EL (cell line): ENCODE data around the gene HTR6.

Experiments used
- DNase-seq: peaks from one replicate; pipeline ENCODE4 v3.0.0-alpha.2; 2016

Gene HTR6

DNA sequence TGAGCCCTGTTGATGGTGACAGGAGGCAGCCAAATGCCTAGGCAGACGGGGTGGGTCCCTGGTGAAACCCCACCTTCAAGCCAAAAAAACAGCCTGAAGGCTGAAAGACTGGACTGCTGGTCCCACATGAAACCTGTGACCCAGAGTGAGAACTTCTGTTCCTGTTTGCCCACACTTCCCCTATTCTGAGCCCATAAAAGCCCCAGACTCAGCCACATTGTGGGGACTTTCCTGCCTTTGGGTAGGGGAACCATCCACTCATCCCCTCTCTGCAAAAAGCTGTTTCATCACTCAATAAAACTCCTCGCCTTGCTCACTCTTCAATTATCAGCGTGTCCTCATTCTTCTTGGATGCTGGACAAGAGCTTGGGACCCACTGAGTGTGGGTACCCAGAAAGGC lies 25.2 kb downstream of the HTR6 start:
- DNase-seq = no peak

- DNase-seq = no peak
Observed at GRCh38 chr1:19690342-19690741, 25.7 kb downstream of the HTR6 start.

- DNase-seq = no peak
Observed at GRCh38 chr1:19694298-19694697, 29.6 kb downstream of the HTR6 start.

DNA sequence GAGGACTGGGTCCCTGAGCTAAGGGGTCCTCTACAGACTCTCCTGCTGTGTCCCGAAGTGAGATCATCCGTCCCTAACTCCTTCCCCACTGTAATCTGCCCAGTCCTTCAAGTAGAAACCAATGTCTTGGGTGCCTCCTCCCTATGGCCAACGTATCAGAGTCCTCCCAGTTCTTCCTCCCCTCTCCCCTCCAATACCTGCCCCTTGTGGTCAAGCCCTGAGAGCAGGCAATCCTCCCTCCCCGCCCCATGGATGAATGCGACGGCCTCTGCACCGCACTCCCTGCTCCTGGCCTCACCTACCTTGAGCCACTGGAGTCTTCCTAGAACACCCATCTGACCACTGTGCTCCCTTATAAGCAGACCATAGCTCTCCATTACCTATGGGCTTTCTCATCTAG lies 31.1 kb downstream of the HTR6 start:
- no peak for DNase-seq

- no peak for DNase-seq
Observed at GRCh38 chr1:19696820-19697219, 32.1 kb downstream of the HTR6 start.

DNA sequence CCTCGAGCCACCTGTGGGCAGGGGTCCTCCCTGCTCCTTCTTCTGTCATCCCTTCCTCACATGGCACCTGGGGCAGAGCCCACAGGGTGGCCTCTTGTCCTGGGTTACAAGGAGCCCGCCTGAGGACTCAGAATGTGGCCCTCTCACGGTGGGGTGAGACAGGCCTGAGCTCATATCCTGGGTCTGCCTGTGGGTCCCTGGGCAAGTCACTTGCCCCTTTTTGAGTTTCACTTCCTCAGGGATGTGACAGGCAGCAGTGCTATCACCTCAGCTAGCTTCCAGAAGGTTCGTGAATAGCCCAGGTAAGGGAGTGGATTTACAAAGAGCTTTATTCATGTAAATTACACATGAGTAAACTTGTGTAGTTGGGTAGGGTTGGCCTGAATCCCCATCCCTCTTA lies 33.5 kb downstream of the HTR6 start:
- DNase-seq = no peak

GRCh38 chr1:19700079-19700777 lies 35.6 kb downstream of the HTR6 start:
- no peak for DNase-seq

DNA sequence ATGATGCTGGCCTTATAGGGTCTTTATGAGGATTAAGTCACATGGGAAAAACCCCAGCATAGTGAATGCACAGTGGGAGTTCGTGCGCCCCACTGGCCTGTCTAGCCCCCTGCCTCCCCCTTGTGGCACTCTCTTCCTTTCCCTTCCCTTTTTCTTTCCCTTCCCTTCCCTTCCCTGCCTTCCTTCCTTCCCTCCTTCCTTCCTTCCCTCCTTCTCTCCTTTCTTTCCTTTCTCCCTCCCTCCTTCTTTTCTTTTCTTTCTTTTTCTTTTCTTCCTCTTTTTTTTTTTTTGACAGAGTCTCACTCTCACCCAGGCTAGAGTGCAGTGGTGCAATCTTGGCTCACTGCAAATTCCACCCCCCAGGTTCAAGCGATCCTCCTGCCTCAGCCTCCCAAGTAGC lies 38.6 kb downstream of the HTR6 start:
- no peak for DNase-seq

DNA sequence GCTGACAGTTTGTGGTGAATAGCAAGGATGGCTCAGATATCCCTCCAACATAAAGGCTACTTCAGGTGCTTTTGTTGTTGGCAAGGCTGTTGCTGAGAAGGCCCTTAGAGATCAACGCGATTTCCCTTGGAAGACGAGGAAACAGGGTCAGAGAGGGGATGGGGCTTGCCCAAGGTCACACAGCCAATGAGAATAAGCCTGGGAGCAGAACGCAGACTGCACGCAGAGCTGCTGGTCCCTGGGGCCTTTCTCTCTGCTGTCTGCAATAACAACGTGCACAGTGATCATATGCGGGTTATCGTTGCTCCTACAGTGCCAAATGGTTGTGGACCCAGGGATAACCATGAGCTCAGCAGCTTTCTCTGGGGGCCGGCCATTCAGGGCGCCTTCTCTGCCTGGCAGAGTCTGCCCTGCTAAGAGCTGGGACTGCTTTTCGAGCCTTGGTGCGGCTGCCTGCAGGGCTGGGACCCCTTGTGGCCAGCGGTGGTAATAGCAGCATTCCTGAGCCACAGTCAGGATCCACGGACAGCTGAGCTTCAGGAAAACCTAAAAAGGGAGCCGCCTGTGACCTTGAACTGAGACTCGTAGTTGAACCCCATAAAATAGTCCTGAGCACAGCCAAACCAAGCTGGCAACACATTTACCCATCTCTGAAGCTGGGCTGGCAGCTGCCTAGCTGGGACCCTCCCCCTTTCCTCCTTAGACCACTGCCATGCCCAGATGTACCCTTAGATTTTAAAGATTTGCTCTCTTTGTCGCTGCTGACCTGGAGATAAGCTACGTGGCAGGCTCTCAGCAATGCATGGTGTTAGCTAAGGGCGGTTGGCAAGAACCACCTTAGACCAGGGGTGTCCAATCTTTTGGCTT lies 39.8 kb downstream of the HTR6 start:
- DNase-seq = peak; percentile 67

DNA sequence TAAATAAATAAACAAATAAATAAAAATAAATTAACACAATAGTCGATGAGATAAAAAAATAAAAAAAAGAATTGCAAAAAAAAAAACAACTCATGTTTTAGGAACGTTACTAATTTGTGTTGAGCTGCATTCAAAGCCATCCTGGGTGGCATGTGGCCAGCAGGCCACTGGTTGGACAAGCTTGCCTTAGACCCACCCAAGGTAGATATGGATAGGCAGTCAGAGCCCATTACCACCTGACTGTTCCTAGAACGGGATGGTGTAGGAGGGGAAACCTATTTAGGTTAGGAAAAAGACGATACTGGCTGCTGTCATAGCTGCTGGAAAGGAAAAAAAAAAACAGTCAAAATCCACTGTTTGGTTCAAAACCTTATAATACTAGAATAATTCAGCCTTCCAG lies 40.8 kb downstream of the HTR6 start:
- DNase-seq = no peak

DNA sequence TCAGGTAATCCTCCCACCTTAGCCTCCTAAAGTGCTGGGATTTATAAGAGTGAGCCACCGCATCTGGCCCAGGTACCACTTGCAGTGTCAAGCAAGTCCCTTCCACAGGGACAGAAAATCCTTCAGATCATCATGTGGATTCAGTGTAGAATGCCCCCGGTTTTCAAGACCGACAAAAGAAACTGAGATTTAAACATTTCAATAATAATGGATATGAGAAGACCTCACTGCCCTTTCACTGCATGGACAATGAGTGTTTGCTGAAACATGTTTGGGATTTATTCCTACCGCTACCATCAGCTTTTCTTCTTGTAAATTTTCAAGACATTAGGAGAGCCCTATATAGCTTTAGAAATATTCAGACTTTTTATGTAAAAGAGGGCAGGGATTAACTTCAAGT lies 41.5 kb downstream of the HTR6 start:
- no peak for DNase-seq

GRCh38 chr1:19708567-19709110 lies 44.0 kb downstream of the HTR6 start:
- no peak for DNase-seq

GRCh38 chr1:19709260-19709793 lies 44.7 kb downstream of the HTR6 start:
- DNase-seq = no peak

DNA sequence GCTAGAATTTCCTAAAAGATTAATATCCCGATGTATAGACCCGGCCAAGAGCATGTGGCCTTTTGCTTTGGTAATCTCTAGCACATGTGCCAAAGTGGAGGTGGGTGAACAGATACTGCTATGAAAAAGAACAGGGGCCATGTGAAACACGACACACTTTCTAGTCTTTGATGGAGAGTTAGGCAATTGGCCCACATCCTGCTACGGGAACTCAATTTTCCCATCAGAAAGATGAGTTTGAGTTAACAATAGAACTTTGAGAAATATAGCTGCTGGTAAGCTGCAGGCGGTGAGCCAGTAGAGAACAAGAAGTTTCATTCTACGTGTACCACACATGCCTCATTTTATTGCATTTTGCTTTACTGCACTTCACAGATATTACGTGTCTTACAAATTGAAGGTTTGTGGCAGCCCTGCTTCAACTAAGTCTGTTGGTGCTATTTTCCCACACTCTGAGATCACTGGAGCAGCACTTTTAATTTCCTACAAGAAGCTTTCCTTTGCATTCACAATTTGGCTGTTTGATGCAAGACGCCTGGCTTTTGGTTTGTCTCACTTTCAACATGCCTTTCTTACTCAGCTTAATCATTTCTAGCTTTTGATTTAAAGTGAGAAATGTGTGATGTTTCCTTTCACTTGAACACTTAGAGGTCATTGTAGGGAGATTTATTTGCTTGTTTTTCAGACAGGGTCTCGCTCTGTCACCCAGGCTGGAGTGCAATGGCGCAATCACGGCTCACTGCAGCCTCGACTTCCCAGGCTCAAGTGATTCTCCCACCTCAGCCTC lies 46.3 kb downstream of the HTR6 start:
- no peak for DNase-seq

DNA sequence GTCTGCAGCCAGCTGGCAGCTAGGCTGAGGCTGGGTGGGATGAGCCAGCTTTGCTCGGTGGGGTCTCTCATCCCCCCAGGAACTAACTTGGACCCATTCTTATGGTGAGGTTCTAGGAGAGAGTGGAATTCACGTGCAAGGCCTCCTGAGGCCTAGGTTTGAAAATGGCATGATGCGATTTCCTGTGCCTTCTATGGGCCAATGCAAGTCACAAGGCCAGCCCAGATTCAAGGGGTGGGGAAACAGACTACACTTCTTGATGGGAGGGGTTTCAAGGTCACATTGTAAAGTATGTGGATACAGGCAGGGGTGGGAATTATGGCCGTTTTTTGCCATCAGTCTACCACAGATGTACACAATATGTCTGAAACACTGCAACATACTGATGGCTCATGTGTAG lies 48.3 kb downstream of the HTR6 start:
- no peak for DNase-seq

DNA sequence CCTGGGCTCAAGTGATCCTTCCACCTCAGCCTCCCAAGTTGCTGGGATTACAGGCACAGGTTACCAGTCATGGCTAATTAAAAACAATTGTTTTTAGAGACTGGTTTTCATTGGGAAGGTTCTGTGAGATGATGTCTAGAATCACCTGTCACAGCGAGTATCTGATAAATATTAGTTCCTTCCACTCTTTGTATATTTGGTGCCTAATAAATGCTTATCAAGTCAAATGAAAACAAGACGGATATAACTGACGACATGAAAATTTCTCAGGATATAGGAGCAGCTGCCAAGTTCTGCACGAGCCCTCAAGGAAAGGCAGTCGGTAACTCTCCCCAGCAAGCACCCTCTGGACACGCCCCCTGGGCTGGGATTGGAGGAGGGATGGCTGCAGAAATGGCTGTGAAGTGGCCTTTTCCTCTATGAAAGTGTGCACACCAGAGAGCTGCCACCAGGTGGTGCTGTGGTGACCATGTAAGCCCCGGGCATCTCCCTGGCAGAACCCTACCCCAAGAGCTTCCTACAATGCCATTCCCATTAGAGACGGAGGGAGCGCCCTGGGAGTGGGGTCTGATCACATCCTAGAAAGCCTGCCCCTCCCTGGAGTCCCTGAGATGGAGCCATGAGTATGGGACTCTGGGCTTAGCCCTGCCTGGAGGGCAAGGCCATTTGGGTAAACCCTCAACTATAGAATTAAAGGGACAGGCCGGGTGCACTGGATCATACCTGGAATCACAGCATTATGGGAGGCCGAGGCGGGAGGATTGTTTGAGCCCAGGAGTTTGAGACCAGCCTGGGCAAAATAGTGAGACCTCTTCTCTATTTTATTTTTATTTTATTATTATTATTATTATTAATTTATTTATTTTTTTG lies 50.9 kb downstream of the HTR6 start:
- peak; percentile 96 for DNase-seq

DNA sequence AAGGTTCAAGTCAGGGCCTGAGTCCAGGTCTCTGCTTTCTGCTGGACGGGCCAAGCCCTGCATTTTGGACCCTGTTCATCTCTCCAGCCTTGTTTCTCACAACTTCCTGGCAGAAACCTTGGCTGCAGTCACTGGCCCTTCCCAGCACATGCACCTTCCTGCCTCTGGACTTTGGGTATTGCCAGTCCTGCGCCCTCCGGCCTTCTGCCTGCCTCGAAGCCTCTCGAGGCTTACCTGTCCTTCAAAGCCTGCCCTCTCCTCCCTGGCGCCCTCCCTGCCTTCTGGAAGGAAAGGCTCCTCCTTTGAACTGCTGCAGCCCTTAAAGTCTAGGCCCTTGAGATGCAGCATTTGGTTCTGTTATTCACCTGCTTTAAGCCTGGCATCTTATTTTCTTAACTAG lies 52.8 kb downstream of the HTR6 start:
- no peak for DNase-seq

- no peak for DNase-seq
Observed at GRCh38 chr1:19720174-19720573, 55.5 kb downstream of the HTR6 start.

DNA sequence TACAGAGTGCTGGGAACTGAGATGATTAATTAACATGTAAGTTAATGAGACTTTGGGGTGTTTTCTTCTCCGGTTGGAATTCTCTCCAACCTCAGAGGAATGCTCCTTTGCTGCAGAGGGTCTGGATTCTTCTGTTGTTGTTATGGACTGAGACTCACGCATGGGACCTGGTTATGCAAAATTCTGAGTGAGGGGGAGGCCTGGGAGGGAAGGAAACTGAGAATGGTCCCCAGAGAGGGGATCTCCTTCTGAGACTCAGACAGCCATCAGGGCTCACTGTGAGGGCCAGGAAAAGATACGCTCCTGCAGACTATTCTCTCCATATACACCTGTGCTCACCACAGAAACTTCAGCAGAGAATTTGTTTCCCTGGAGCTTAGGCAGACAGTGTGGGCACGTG lies 56.3 kb downstream of the HTR6 start:
- no peak for DNase-seq

- no peak for DNase-seq
Observed at GRCh38 chr1:19723874-19724273, 59.2 kb downstream of the HTR6 start.

- no peak for DNase-seq
Observed at GRCh38 chr1:19725606-19726005, 60.9 kb downstream of the HTR6 start.
